HEK293T (cell line): ENCODE data around the gene FITM2.

ENCODE experiments used
- ARNT ChIP-seq: fragments of 450-650 bp; IDR thresholded peaks from 2 replicates; pipeline ENCODE4 v1.6.1; 2017; ENCODE audit warnings: mild to moderate bottlenecking
- CTBP1 ChIP-seq: fragments of 450-650 bp; IDR thresholded peaks from 2 replicates; pipeline ENCODE4 v1.6.1; 2016; ENCODE audit warnings: borderline replicate concordance
- ELF4 ChIP-seq: fragments of 450-650 bp; IDR thresholded peaks from 2 replicates; pipeline ENCODE4 v1.6.1; 2017; ENCODE audit warnings: antibody characterized with exemption
- FOXA1 ChIP-seq: fragments of 450-650 bp; IDR thresholded peaks from 2 replicates; pipeline ENCODE4 v1.6.1; 2016; ENCODE audit warnings: mild to moderate bottlenecking
- FOXM1 ChIP-seq: fragments of 450-650 bp; IDR thresholded peaks from 2 replicates; pipeline ENCODE4 v1.6.1; 2017; ENCODE audit warnings: mild to moderate bottlenecking, borderline replicate concordance
- LEF1 ChIP-seq: fragments of 450-650 bp; IDR thresholded peaks from 2 replicates; pipeline ENCODE4 v1.6.1; 2017; ENCODE audit warnings: mild to moderate bottlenecking, borderline replicate concordance
- NFRKB ChIP-seq: fragments of 450-650 bp; IDR thresholded peaks from 2 replicates; pipeline ENCODE4 v1.6.1; 2016; ENCODE audit warnings: mild to moderate bottlenecking, moderate library complexity
- PKNOX1 ChIP-seq: fragments of 450-650 bp; IDR thresholded peaks from 2 replicates; pipeline ENCODE4 v1.6.1; 2016
- SP1 ChIP-seq: fragments of 450-650 bp; IDR thresholded peaks from 2 replicates; pipeline ENCODE4 v1.6.1; 2017
- SUZ12 ChIP-seq: fragments of 450-650 bp; IDR thresholded peaks from 2 replicates; pipeline ENCODE4 v1.6.1; 2016; ENCODE audit warnings: mild to moderate bottlenecking
- TARDBP ChIP-seq: fragments of 450-650 bp; IDR thresholded peaks from 2 replicates; pipeline ENCODE4 v1.6.1; 2016
- ZNF384 ChIP-seq: fragments of 450-650 bp; IDR thresholded peaks from 2 replicates; pipeline ENCODE4 v1.6.1; 2016

- TF ChIP-seq PKNOX1 (no peak), SP1 (no peak), ARNT (no peak), ZNF384 (no peak), CTBP1 (no peak), FOXA1 (no peak), LEF1 (no peak), SUZ12 (no peak), FOXM1 (no peak), TARDBP (no peak), ELF4 (no peak), NFRKB (no peak)
Measured at GRCh38 chr20:44256961-44257360, 54.0 kb downstream of the FITM2 start.
